Fibroblast of the conjunctiva (primary cell): ENCODE measurements around the gene PLEKHG5.

ENCODE experiments used
- DNase-seq: peaks from one replicate; pipeline ENCODE4 v3.0.0-alpha.2; 2010; ENCODE audit warnings: low read depth

Gene PLEKHG5

GRCh38 chr1:6476483-6476882 is 15.0 kb downstream of the PLEKHG5 start:
- no peak for DNase-seq

DNA sequence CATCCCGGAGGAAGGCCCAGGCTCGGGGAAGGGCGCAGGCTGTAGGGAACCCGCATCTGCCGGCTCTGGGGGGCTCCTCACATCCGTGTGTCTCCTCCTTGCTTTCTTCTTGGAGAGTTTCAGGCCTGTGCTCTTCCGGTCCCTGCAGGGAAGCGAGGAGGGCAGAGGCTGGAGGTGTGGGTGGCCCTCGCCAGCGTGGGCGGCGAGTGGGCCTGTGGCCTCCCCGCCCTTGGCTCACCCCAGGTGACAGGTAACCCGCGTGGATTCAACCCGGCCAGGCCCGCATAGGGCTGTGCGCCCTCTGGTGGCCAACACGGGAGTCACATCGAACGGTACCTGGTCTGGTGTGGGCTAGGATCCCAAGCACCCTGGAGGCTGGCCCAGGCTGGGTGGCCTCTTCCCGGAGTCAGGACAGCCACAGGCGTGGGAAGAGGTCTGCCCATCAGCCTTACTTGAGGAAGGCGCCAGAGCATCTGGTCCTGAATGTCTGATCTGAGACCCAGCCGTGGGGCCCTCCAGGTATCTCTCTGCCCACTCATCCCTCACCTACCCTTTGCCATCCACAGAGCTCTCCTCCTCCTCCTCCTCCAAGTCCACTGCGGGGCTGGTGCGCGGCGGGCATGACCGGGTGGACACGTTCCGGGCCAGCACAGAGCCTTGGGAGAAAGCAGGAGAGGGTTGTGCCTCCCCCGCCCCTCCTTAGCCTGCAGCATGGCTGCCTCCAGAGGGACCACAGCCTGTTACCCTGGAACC is 15.9 kb downstream of the PLEKHG5 start:
- no peak for DNase-seq

DNA sequence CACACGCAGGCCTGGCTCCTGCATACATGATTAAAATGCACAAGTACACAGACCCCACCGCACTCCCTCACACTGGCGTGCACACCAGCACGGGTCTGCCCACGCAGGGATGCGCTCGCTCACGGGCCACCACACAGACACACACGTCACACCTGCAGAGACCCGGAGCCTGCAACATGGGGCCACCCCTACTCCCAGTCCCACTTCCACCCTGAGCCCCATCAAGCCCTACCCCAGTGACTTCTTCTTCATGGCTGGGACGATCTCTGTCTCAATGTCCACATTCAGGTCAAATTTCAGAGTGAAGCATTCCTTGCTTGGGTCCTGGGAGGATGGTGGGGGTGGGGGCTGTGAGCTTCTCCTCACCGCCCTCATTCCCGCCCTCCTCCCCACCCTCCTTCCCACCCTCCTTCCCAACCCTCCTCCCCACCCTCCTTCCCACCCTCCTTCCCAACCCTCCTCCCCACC is 16.6 kb downstream of the PLEKHG5 start:
- no peak for DNase-seq

DNA sequence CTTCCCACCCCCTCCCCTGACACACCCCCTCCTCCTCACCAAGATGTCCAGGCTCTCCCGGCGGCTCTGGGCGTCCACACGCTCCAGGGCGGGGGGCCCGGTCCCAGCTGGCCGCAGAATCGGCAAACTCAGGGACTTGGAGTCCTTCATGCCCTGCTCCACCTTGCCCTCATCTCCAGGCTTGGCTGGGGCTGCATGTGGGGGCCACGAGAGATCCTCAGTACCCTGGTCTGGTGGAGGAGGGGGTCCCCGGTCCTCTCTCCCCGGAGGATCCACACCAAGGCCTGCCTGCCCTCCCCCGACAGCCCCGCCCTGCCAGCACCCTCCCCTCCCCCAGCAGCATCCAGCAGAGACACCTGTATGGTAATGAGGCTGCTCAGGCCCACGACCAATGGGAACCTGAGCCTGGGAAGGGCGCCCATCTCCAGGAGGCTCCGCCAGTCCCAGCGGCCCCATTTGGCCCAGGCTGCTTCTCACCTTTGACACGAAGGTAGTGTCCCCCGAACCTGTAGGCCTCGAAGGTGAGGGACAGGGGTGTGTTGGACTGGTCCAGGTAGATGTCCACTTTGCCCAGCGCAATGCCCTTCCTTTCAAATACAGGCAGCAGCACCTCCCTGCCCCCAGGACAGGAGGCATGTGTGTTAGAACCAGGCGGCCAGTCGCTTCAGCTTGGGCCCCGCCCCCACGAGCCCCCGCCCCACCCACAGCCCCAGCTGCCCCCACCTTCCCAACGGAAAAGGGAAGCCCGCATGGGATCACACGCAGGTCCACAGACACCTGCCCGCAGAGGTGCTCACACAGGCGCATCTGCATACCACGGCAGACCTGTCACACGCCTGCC is 17.3 kb downstream of the PLEKHG5 start:
- no peak for DNase-seq

GRCh38 chr1:6473156-6473555 is 18.3 kb downstream of the PLEKHG5 start:
- no peak for DNase-seq

DNA sequence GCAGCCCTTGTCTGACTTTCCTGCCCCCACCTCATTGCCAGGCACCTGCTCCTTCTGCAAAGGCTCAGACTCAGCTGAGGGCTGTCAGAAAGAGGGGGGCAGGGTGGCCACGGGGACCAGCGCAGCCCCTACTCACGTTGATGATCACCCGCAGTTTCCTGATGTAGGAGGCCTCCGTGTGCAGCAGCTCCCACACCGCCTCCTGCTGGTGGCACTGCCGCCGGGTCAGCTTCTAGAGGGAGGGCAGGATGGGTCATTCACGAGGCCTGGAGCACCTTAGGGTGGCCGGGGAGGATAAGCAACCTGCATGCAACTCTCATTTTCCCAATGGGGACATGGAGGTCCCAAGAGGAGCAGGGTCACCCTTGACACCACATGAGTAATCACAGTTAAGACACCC is 19.1 kb downstream of the PLEKHG5 start:
- DNase-seq: no peak

GRCh38 chr1:6471970-6472368 is 19.5 kb downstream of the PLEKHG5 start:
- DNase-seq: no peak

GRCh38 chr1:6471086-6471969 is 20.1 kb downstream of the PLEKHG5 start:
- DNase-seq: no peak

- no peak for DNase-seq
These were observed 21.1 kb downstream of the PLEKHG5 start for GRCh38 chr1:6470132-6471085.

DNA sequence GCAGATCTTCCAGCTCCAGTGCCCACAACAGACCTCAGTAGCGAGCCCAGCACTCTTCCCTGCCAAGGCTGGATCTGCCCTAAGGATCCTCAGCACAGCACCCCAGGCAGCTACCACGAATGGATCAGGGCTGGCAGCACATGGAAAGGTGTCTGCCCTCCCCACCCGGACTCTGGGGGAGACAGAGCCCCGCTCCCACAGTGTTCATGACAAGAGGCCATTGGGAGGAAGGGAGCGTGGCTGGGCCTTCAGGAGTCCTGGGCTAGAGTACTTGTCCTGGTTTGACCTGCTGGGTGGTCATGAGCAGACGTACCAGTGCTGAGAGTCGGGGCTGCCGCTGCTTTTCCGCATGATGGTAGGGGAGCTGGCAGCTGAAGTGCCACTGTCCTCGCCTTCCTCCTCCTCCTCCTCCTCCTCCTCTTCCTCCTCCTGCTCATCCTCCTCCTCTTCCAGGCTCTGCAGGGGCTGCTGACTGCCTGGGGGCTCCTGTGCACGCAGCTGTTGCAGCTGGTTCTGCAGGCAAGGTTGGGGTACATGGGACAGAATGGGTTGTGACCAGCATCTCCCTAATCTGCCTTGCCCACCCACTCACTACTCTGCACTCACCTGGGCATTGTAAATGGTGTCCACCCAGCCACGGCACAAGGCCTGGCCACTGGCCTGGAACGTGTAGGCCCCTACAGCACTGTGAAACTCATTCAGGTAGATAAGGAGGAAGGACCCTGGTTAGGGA is 22.6 kb downstream of the PLEKHG5 start:
- no peak for DNase-seq

- no peak for DNase-seq
These were observed 23.5 kb downstream of the PLEKHG5 start for GRCh38 chr1:6467744-6468688.

- DNase-seq: no peak
These were observed 24.2 kb downstream of the PLEKHG5 start for GRCh38 chr1:6467224-6467623.

DNA sequence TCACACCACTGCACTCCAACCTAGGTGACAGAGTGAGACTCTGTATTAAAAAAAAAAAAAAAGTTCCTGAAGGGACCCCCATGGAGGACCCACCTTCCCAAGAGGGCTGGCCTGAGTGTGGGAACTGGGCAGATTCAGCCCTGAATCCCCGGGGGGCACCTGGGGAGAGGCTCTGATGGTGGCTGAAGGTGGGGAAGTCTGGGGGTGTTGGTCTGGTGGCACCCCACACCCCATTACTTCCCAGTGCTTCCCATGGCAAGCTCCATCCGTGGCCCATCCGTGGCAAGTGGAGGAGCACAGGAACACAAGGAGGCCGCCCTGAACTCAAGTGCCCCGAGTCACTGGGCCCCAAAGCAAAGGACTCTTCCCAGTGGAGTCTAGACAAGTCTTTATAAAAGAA is 24.7 kb downstream of the PLEKHG5 start:
- DNase-seq: no peak

DNA sequence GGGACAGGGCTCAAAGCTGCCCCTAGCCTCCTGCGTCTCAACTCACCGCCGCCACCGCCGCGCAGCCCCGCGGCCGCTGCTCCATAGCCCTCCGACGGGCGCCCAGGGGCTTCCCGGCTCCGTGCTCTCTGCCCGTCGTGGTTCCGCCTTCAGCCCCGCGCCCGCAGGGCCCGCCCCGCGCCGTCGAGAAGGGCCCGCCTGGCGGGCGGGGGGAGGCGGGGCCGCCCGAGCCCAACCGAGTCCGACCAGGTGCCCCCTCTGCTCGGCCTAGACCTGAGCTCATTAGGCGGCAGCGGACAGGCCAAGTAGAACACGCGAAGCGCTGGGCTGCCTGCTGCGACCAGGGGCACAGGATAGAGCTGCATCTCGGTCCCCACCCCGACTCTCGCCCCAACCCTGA is 25.4 kb downstream of the PLEKHG5 start, which contains the start of gene TNFRSF25:
TSS of gene TNFRSF25 (minus strand) at position 151 of the 400 bp plus-strand sequence. CDS start at position 85, 66 bp downstream.
- no peak for DNase-seq

DNA sequence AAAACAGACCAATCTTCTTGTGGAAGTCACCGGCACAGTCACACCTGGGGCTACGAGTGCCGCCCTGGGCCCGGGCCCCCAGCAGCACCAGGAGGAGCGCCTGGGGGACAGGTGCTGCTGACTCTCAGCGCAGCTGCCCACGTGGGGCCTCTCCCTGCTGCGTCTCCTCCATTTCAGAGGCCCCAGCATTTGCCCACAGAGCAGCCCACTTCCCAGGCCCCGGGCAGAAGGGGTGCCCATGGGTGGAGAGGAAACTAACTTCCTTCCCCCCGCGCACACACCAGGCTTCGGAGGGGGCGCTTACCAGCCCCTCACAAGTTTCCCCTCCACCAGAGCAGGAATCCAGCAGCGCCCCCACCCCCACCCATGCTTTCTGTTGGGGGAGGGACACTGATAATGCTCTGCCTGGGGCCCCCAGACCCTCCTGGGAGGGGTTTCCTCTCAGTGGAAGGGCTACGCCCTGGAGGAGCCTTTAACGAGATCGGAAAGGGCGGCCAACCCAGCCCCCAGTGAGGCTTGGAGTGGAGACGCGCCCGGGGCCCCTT is 25.9 kb downstream of the PLEKHG5 start:
- DNase-seq: no peak

- no peak for DNase-seq
These were observed 26.6 kb downstream of the PLEKHG5 start for GRCh38 chr1:6464915-6465314.

DNA sequence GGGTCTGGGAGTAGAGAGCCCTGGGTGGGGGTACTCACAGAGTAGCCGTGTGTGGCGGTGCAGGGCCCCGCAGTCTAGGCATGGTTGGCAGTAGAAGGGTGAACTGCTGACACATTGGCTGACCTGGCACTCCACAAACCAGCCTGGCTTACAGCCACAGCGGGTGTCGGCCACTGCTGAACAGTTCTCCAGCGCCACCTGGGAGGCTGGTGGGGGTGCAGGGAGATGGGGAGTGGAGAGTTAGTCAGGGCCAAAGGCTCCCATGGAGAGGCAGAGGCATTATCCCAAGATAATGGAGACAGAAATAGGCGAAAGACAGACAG is 27.0 kb downstream of the PLEKHG5 start:
- DNase-seq: no peak

DNA sequence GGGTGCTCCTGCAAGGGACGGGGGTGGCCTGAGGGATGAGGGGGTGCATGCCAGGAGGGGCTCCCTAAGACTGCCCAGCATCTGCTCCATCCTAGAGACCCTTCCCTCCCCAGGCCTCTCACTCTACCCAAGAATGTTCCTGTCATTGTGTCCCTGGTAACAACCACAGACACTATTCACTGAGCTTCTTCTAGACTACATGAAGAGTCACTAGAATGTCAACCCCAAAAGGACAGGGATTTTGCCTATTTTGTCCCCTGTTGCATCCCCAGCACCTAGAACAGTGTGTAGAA is 28.4 kb downstream of the PLEKHG5 start:
- no peak for DNase-seq

DNA sequence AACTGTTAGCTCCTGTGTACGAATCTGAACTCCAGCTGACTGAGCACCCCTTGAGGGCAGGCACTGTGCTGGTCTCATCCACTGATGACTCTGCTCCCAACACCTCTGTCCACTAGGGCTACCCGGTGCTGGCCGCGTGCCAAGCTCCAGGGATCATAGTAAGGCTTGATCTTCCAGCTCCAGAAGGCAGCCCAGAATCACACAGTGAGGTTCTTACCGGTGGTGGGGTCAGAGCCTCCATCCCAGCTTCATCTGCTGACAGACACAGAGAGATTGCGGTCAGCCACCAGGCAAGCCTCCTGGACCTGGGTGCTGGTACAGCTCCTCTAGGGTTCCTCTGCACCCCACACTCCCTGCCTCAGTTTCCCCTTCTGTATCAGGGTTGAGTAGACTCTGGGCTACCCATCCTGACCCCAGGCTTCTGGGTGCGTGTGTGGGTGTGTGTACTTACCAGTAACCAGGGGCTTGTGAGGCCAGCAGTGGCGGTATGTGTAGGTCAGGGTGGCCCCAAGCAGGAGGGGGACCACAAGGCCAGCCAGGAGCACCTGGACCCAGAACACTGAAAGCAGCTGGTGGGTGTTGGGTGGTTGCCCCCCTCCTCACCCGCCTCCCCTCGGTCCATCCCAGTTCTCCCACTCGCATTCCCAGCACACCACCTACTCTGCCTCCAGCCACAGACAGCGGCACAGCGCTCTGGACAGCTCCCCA is 28.9 kb downstream of the PLEKHG5 start:
- DNase-seq: no peak
